Left cardiac atrium (tissue), 2 donors: Measurements from ENCODE around the gene DDX60. TPM values are rescaled to one million over a fixed set of nuclear protein-coding genes. Genes with fewer than 3 reads are reported as not detected.

ENCODE experiments used
- total RNA-seq, 2 donors: library from RNA; stranded (reverse); fragmentation: NEBNext Ultra II Directional; extraction: Animal tissue kit (Norgen Biotek cat#: 25700); gene quantifications; one replicate each; pipeline ENCODE4 v1.2.1, GENCODE V29; 2021
- donor health status: DM: no; HTN: yes; CAD: no; lungs with severe emphysema.
- donor health status: DM: yes; HTN: yes; CAD: no.

The DDX60 gene
- total RNA-seq, 2 donors from 2014 or later: 6.8 to 11.2 TPM

Other genes with a start within 250 kb of the DDX60 start
- not detected for gene ANXA10, start 226.2 kb downstream of the DDX60 start, total RNA-seq
- 10 to 100 TPM; 10.7 to 12.7 TPM for gene DDX60L, start 161.7 kb upstream of the DDX60 start, total RNA-seq
- gene PALLD, start 178.3 kb upstream of the DDX60 start, total RNA-seq: 100 to 1,000 TPM; 440 to 625 TPM